HEK293T (cell line): ENCODE results near the gene WDR27.

Source experiments
- BHLHE40 ChIP-seq: fragments of 450-650 bp; IDR thresholded peaks from 2 replicates; pipeline ENCODE4 v1.6.1; 2016; ENCODE audit warnings: mild to moderate bottlenecking, moderate library complexity, borderline replicate concordance
- CTBP1 ChIP-seq: fragments of 450-650 bp; IDR thresholded peaks from 2 replicates; pipeline ENCODE4 v1.6.1; 2016; ENCODE audit warnings: borderline replicate concordance
- FOXA1 ChIP-seq: fragments of 450-650 bp; IDR thresholded peaks from 2 replicates; pipeline ENCODE4 v1.6.1; 2016; ENCODE audit warnings: mild to moderate bottlenecking
- FOXK2 ChIP-seq: fragments of 450-650 bp; IDR thresholded peaks from 2 replicates; pipeline ENCODE4 v1.6.1; 2016; ENCODE audit warnings: mild to moderate bottlenecking
- FOXM1 ChIP-seq: fragments of 450-650 bp; IDR thresholded peaks from 2 replicates; pipeline ENCODE4 v1.6.1; 2017; ENCODE audit warnings: mild to moderate bottlenecking, borderline replicate concordance
- LEF1 ChIP-seq: fragments of 450-650 bp; IDR thresholded peaks from 2 replicates; pipeline ENCODE4 v1.6.1; 2017; ENCODE audit warnings: mild to moderate bottlenecking, borderline replicate concordance
- PKNOX1 ChIP-seq: fragments of 450-650 bp; IDR thresholded peaks from 2 replicates; pipeline ENCODE4 v1.6.1; 2016
- SP1 ChIP-seq: fragments of 450-650 bp; IDR thresholded peaks from 2 replicates; pipeline ENCODE4 v1.6.1; 2017

GRCh38 chr6:169632841-169633240 lies 69.0 kb downstream of the WDR27 start:
- TF ChIP-seq CTBP1 (no peak), LEF1 (no peak), SP1 (no peak), FOXK2 (no peak), BHLHE40 (no peak), PKNOX1 (no peak), FOXA1 (no peak), FOXM1 (no peak)
